Mucosa of rectum (tissue), 2 donors: ENCODE results near the gene MT1G.

Experiments
- H3K27ac ChIP-seq, 2 donors: one replicate each; pipeline ENCODE4 v1.7.0; 2013; ENCODE audit warnings: inconsistent platforms in 2 of 2, low read depth in 2 of 2, low read length in 2 of 2
- H3K27me3 ChIP-seq, 2 donors: one replicate each; pipeline ENCODE4 v1.7.0; 2013; ENCODE audit warnings: low read length in 2 of 2; ENCODE audit not compliant: control insufficient read depth in 2 of 2, insufficient read depth in 2 of 2
- H3K36me3 ChIP-seq, 2 donors: one replicate each; pipeline ENCODE4 v1.7.0; 2013; ENCODE audit warnings: low read length in 2 of 2; ENCODE audit not compliant: control insufficient read depth in 2 of 2, insufficient read depth in 2 of 2
- H3K4me1 ChIP-seq, 2 donors: one replicate each; pipeline ENCODE4 v1.7.0; 2013; ENCODE audit warnings: low read length in 2 of 2, mild to moderate bottlenecking in 1 of 2; ENCODE audit not compliant: control insufficient read depth in 2 of 2, insufficient read depth in 2 of 2
- H3K4me3 ChIP-seq, 2 donors: one replicate each; pipeline ENCODE4 v1.7.0; 2013; ENCODE audit warnings: low read length in 2 of 2
- H3K9ac ChIP-seq, 2 donors: one replicate each; pipeline ENCODE4 v1.7.0; 2013; ENCODE audit warnings: low read length in 2 of 2, low read depth in 1 of 2, mild to moderate bottlenecking in 1 of 2
- H3K9me3 ChIP-seq, 2 donors: one replicate each; pipeline ENCODE4 v1.7.0; 2013; ENCODE audit warnings: low read length in 2 of 2; ENCODE audit not compliant: control insufficient read depth in 2 of 2
- donor health status: healthy.
- donor health status: Normal muscosa, but diverticular disease.

MT1G gene

GRCh38 chr16:56702836-56703235 is 35.0 kb upstream of the MT1G start:
- Histone ChIP-seq H3K27ac (no peak overlapping the region), H3K9ac (no peak overlapping the region), H3K36me3 (no peaks in the 10 kb centered on the region), H3K4me1 (peaks cover 2% of the 10 kb centered on the region in 2 donors), H3K4me3 (no peak overlapping the region), H3K9me3 (no peaks in the 10 kb centered on the region), H3K27me3 (no peaks in the 10 kb centered on the region)

- Histone ChIP-seq H3K27me3 (no peaks in the 10 kb centered on the region), H3K36me3 (no peaks in the 10 kb centered on the region), H3K27ac (no peak overlapping the region), H3K4me3 (no peak overlapping the region), H3K9ac (peak overlapping the region in 1 of 2 donors; percentile 24), H3K4me1 (peaks cover 2% of the 10 kb centered on the region in 2 donors), H3K9me3 (no peaks in the 10 kb centered on the region)
Measured at GRCh38 chr16:56701534-56701933, 33.7 kb upstream of the MT1G start.

GRCh38 chr16:56700631-56701030 is 32.8 kb upstream of the MT1G start:
- Histone ChIP-seq H3K36me3 (no peaks in the 10 kb centered on the region), H3K9ac (no peak overlapping the region), H3K4me3 (no peak overlapping the region), H3K27ac (no peak overlapping the region), H3K9me3 (no peaks in the 10 kb centered on the region), H3K4me1 (peaks cover 2% of the 10 kb centered on the region in 2 donors), H3K27me3 (no peaks in the 10 kb centered on the region)

DNA sequence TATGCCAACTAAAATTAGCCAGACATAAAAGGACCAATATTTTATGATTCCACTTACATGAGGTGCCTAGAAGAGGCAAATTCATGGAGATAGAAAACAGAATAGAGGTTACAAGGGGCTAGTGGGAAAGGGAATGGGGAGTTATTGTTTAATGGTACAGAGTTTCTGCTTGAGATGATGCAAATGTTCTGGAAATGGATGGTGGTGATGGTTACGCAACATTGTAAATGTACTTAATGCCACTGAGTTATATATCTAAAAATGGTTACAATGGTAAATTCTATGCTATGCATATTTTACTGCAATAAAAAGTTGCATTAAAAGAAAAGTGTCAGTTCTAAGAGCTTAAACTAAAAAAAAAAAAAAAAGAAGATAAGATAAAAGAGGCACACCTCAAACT is 32.3 kb upstream of the MT1G start:
- H3K27ac ChIP-seq, result no peak overlapping the region
- H3K27me3 ChIP-seq, result no peaks in the 10 kb centered on the region
- no peaks in the 10 kb centered on the region for H3K9me3 ChIP-seq
- no peaks in the 10 kb centered on the region for H3K36me3 ChIP-seq
- peaks cover 2% of the 10 kb centered on the region in 2 donors for H3K4me1 ChIP-seq
- H3K9ac ChIP-seq, result no peak overlapping the region
- no peak overlapping the region for H3K4me3 ChIP-seq

DNA sequence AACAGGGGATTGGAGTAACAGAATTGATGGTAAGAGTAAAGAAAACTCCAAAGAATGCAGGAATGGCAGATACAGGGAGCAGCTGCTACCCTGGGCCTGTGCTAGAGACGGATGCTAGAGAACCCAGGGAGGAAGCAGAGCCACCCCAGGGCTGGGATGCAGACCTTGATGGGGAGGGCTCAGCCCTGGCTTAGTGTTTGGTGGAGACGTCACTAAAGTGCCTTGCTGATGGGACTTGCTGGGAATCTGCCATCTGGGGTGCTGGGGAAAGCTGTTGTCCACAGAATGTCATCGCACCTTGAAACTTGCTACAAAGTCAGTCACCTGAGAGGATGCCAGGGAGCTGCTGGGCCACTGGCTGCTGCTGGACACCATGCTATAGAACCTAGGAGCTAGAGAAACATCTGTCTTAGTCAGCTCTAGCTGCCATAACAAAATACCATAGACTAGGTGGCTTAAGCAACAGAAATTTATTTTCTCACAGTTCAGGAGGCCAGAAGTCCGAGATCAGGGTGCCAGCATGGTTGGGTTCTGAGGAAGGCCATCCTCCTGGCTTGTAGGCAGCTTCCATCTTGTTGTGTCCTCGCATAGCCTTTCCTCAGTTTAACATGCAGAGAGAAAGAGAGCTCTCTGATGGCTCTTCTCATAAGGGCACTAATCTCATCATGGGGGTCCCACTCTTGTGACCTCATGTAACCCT is 29.7 kb upstream of the MT1G start:
- Histone ChIP-seq H3K27ac (no peak overlapping the region), H3K9me3 (no peaks in the 10 kb centered on the region), H3K4me3 (no peak overlapping the region), H3K4me1 (peaks cover 2% of the 10 kb centered on the region in 2 donors), H3K27me3 (no peaks in the 10 kb centered on the region), H3K36me3 (no peaks in the 10 kb centered on the region), H3K9ac (no peak overlapping the region)

GRCh38 chr16:56695246-56695645 is 27.4 kb upstream of the MT1G start:
- Histone ChIP-seq H3K4me3 (no peak overlapping the region), H3K4me1 (peaks cover 0 to 2% of the 10 kb centered on the region in 2 donors), H3K9me3 (no peaks in the 10 kb centered on the region), H3K36me3 (no peaks in the 10 kb centered on the region), H3K27ac (no peak overlapping the region), H3K27me3 (no peaks in the 10 kb centered on the region), H3K9ac (no peak overlapping the region)

GRCh38 chr16:56691885-56692284 is 24.0 kb upstream of the MT1G start:
- no peaks in the 10 kb centered on the region for H3K36me3 ChIP-seq
- H3K27ac ChIP-seq, result no peak overlapping the region
- peaks cover 0 to 2% of the 10 kb centered on the region in 2 donors for H3K4me1 ChIP-seq
- no peaks in the 10 kb centered on the region for H3K9me3 ChIP-seq
- H3K9ac ChIP-seq, result no peak overlapping the region
- H3K4me3 ChIP-seq, result no peak overlapping the region
- H3K27me3 ChIP-seq, result no peaks in the 10 kb centered on the region

DNA sequence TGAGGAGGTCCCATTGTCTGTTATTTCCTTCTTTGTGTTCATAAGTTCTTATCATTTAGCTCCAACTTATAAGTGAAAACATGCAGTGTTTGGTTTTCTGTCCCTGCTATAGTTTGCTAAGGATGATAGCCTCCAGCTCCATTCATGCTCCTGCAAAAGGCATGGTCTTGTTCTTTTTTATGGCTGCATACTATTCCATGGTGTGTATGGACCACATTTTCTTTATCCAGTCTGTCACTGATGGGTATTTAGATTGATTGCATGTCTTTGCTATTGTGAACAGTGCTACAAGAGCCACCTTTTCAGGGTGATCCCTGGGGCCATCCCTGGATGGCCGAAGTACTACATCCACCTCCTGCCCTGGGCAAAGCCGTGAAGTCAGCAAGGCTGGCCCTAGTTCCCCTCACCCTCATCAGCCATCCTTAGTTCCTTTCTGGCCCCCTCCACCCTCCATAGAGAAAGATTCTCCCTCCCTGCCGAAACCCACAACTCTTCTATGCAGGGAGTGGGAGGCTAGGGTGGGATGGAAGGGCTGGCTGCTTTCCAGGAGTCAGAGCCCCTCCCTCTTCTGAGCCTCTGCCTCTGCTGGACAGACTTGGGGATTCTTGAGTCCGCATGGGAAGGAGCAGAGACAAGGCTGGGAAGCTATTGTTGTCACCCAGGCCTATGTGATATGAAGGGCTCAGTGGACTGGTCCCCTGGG is 22.7 kb upstream of the MT1G start:
- no peaks in the 10 kb centered on the region for H3K36me3 ChIP-seq
- no peaks in the 10 kb centered on the region for H3K27me3 ChIP-seq
- no peak overlapping the region for H3K4me3 ChIP-seq
- H3K9me3 ChIP-seq, result no peaks in the 10 kb centered on the region
- no peak overlapping the region for H3K27ac ChIP-seq
- no peak overlapping the region for H3K9ac ChIP-seq
- H3K4me1 ChIP-seq, result peaks cover 0 to 2% of the 10 kb centered on the region in 2 donors

- H3K9ac ChIP-seq, result no peak overlapping the region
- no peaks in the 10 kb centered on the region for H3K36me3 ChIP-seq
- H3K4me1 ChIP-seq, result peaks cover 0 to 2% of the 10 kb centered on the region in 2 donors
- no peaks in the 10 kb centered on the region for H3K27me3 ChIP-seq
- no peak overlapping the region for H3K4me3 ChIP-seq
- no peaks in the 10 kb centered on the region for H3K9me3 ChIP-seq
- H3K27ac ChIP-seq, result no peak overlapping the region
Measured at GRCh38 chr16:56689171-56689570, 21.3 kb upstream of the MT1G start.

GRCh38 chr16:56688762-56689161 is 20.9 kb upstream of the MT1G start:
- H3K4me1 ChIP-seq, result peaks cover 0 to 2% of the 10 kb centered on the region in 2 donors
- no peaks in the 10 kb centered on the region for H3K27me3 ChIP-seq
- H3K36me3 ChIP-seq, result no peaks in the 10 kb centered on the region
- no peak overlapping the region for H3K4me3 ChIP-seq
- no peak overlapping the region for H3K9ac ChIP-seq
- no peaks in the 10 kb centered on the region for H3K9me3 ChIP-seq
- H3K27ac ChIP-seq, result no peak overlapping the region
